HG03520 (cell line): Measurements from ENCODE around the gene CADM2.
"Not testable (repeated sequence)": the region's sequence is repeated elsewhere in the genome, so short reads cannot be mapped to it uniquely, and the experiment has no call there.

Source experiments
- ATAC-seq: cut with Tn5 transposase; IDR thresholded peaks from one replicate; pipeline ENCODE4 v1.9.1; 2021; ENCODE audit warnings: mild to moderate bottlenecking, moderate library complexity; ENCODE audit not compliant: unreplicated experiment

The CADM2 gene

GRCh38 chr3:85433319-85433718 lies 474.5 kb downstream of the CADM2 start:
- ATAC-seq: no peak

- ATAC-seq: no peak
Observed at GRCh38 chr3:85455561-85456200, 496.9 kb downstream of the CADM2 start.

GRCh38 chr3:85474241-85474640 lies 515.5 kb downstream of the CADM2 start:
- ATAC-seq: no peak

GRCh38 chr3:85475346-85475745 lies 516.6 kb downstream of the CADM2 start:
- no peak for ATAC-seq

GRCh38 chr3:85476891-85477495 lies 518.2 kb downstream of the CADM2 start:
- no peak for ATAC-seq

GRCh38 chr3:85481411-85482212 lies 522.8 kb downstream of the CADM2 start:
- no peak for ATAC-seq

- no peak for ATAC-seq
Observed at GRCh38 chr3:85482213-85482490, 523.4 kb downstream of the CADM2 start.

- ATAC-seq: no peak
Observed at GRCh38 chr3:85483986-85484385, 525.2 kb downstream of the CADM2 start.

- no peak for ATAC-seq
Observed at GRCh38 chr3:85487375-85487774, 528.6 kb downstream of the CADM2 start.

- no peak for ATAC-seq
Observed at GRCh38 chr3:85495602-85496001, 536.8 kb downstream of the CADM2 start.

- no peak for ATAC-seq
Observed at GRCh38 chr3:85498177-85498576, 539.4 kb downstream of the CADM2 start.

- ATAC-seq: no peak
Observed at GRCh38 chr3:85502148-85502875, 543.5 kb downstream of the CADM2 start.

- not testable (repeated sequence) for ATAC-seq
Observed at GRCh38 chr3:85504129-85504784, 545.5 kb downstream of the CADM2 start.

- ATAC-seq: not testable (repeated sequence)
Observed at GRCh38 chr3:85504785-85505511, 546.2 kb downstream of the CADM2 start.

GRCh38 chr3:85507052-85507451 lies 548.3 kb downstream of the CADM2 start:
- ATAC-seq: not testable (repeated sequence)

- ATAC-seq: no peak
Observed at GRCh38 chr3:85508659-85509058, 549.9 kb downstream of the CADM2 start.

GRCh38 chr3:85516146-85516545 lies 557.4 kb downstream of the CADM2 start:
- ATAC-seq: no peak

- ATAC-seq: no peak
Observed at GRCh38 chr3:85524104-85524503, 565.3 kb downstream of the CADM2 start.

- no peak for ATAC-seq
Observed at GRCh38 chr3:85525264-85525663, 566.5 kb downstream of the CADM2 start.

GRCh38 chr3:85533586-85533985 lies 574.8 kb downstream of the CADM2 start:
- ATAC-seq: no peak
